Aorta (tissue), 5 donors: Measurements from ENCODE around the gene TREM2. TPM values are rescaled to one million over a fixed set of nuclear protein-coding genes. Genes with fewer than 3 reads are reported as not detected.

Experiments
- ATAC-seq: fragments of 200-7000 bp; cut with Tn5 transposase; one replicate; pipeline ENCODE4 v1.9.1; 2022; ENCODE audit warnings: moderate library complexity; ENCODE audit not compliant: low FRiP score
- DNase-seq, 2 donors: peaks; one replicate each; pipeline ENCODE4 v3.0.0-alpha.2; 2020
- H3K27ac ChIP-seq, 2 donors: one replicate each; pipeline ENCODE4 v1.5.1; 2013; ENCODE audit warnings: low read length in 2 of 2, mild to moderate bottlenecking in 2 of 2, moderate library complexity in 2 of 2, control low read depth in 1 of 2, inconsistent platforms in 1 of 2, low read depth in 1 of 2
- H3K27me3 ChIP-seq, 2 donors: one replicate each; pipeline ENCODE4 v1.6.1; 2013; ENCODE audit warnings: control low read depth in 1 of 2, low read length in 1 of 2, mild to moderate bottlenecking in 1 of 2, moderate library complexity in 1 of 2; ENCODE audit not compliant: insufficient read depth in 2 of 2, control insufficient read depth in 1 of 2
- H3K36me3 ChIP-seq, 2 donors: one replicate each; pipeline ENCODE4 v1.6.1; 2013; ENCODE audit warnings: control low read depth in 1 of 2, low read length in 1 of 2, mild to moderate bottlenecking in 1 of 2; ENCODE audit not compliant: insufficient read depth in 2 of 2, control insufficient read depth in 1 of 2
- H3K4me1 ChIP-seq, 2 donors: one replicate each; pipeline ENCODE4 v1.6.1; 2013; ENCODE audit warnings: low read length in 2 of 2, control low read depth in 1 of 2, mild to moderate bottlenecking in 1 of 2, moderate library complexity in 1 of 2; ENCODE audit not compliant: insufficient read depth in 2 of 2, control insufficient read depth in 1 of 2
- H3K4me3 ChIP-seq, 2 donors: one replicate each; pipeline ENCODE4 v1.5.1; 2013; ENCODE audit warnings: low read length in 2 of 2, control low read depth in 1 of 2, mild to moderate bottlenecking in 1 of 2
- H3K9me3 ChIP-seq: one replicate; pipeline ENCODE4 v1.6.1; 2013; ENCODE audit warnings: mild to moderate bottlenecking, low read length; ENCODE audit not compliant: control insufficient read depth
- WGBS, 2 donors: extraction: QIAGEN DNeasy Blood & Tissue Kit; methylation state at CpG; one replicate each; pipeline ENCODE4 v1.1.7; 2013; 5-methylcytosine and 5-hydroxymethylcytosine counted together
- intact Hi-C, 2 donors: fragments of 100-400 bp; cut with DNase I; formaldehyde crosslinking; loops; one replicate each; pipeline versions ENCODE4 v1.14.2 to v1.15.0; 2022
- long read RNA-seq, 2 donors: library from polyadenylated mRNA; unstranded; transcript quantifications; one replicate each; pipeline ENCODE4 v2.0.0, GENCODE V29; 2020 to 2021
- polyA plus RNA-seq, 2 donors: library from polyadenylated mRNA; stranded (reverse); fragments of 200-250 nt; gene quantifications; one replicate each; pipeline ENCODE4 v1.2.3, GENCODE V29; 2013
- total RNA-seq, 2 donors: library from RNA; stranded (reverse); fragmentation: NEBNext Ultra II Directional; extraction: Animal tissue kit (Norgen Biotek cat#: 25700); gene quantifications; one replicate each; pipeline ENCODE4 v1.2.1, GENCODE V29; 2021
- donor health status: healthy with polysubstance abuse.
- donor health status: Bipolar disorder and iron deficiency.
- donor health status: DM: no; HTN: no; CAD: no.
- donor health status: DM: no; HTN: no; CAD: no.
- donor health status: DM: yes; HTN: yes; CAD: no.

The TREM2 gene
- total RNA-seq: 1 to 10 TPM; 6.6 to 8.1 TPM
- 10 to 100 TPM in 1 of 2 donors, 1 to 10 TPM in 1; 4.7 to 11.3 TPM for polyA plus RNA-seq
- long read RNA-seq, donor 1, partial matches to known transcripts: 0 of 2 reads
- long read RNA-seq, donor 1, other reads (novel, unspliced or antisense): 0 of 2 reads
- long read RNA-seq, donor 2: 0 reads

DNA sequence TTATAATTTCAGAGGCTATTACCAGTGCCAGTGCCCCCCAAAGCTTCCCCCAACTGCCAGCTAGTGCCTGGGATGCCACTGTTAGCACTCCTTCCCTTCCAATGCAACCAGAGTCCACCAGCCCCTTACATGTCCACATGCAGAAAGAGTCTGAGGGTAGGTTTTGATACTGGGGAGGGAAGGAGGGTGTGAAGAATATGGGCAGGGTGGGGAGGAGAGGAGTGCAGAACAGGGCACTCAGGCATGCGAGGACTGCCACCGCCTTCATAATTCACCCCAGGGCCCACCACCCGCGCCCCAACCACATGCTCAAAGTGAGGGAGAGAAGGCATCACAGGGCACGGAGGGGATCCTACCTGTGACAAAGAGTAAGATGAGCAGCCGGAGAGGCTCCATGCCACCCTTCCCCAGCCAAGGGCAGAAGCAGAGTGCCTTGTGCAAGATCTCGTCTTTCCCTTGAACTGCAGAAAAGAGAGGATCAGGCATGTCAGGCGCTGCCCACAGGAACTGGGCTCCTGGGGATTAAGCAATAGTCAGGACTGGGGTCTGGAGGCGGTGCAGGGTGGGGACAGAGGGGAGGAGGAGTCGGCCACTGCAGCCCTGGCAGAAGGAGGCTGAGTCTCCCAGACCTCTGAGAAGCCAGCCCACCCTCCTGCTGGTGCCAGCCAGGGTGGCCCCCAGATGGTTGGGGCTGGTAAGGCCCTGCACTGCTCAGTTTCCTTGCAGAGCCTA lies at the start of gene TREM2:
Gene TREM2, minus strand, starts transcription at position 430 of the 732 bp plus-strand sequence. Its CDS starts 34 bp downstream, at position 396.
- Histone ChIP-seq H3K27me3 (no peaks in the 10 kb centered on the region), H3K4me1 (no peaks in the 10 kb centered on the region), H3K9me3 (no peaks in the 10 kb centered on the region), H3K4me3 (no peak within 1 kb of the TSS), H3K36me3 (no peaks in the 10 kb centered on the region), H3K27ac (no peak within 1 kb of the TSS)
- 69 to 79% methylated on average over 10 of the region's 10 CpGs for WGBS, 2 donors
- DNase-seq (no peak), ATAC-seq (no peak)
- intact Hi-C loops: no loop called here

DNA sequence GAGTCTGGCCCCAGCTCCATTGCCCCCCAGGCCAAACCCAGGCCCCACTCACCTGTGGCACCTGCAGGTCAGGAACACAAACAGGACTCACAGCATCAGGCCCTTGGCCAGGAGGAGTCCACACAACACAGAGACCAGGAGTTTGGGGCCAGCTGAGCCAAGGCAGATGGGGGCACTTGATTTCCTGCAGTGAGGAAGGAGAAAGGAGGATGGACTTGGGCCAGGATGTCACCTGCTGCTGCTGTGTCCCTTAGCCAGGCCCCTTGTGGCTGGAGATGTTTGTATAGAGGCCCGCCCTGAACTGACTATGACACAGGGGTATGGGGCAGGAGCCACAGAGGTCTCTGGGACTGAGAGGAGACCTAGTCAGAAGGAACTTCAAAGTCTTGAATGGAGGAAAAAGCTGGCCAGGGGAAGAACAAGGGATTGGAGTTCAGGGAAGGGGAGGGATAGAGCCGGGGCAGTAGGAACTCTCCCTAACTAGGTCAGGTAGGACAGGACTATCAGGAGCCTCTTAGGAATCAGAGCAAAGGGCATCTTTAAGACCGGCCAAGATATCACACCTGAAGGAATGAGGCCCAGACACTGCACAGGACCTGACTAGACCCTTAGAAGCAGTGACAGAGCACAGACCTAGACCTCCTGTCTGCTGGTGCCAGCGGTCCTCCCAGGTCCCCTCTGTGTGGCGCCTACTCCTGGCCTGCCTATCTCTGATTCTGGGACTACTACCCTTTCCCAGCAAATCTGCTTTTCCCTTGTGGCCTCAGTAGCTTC lies 46.8 kb upstream of the TREM2 start:
- 82% methylated on average over 5 of the region's 5 CpGs for WGBS, 2 donors
- Histone ChIP-seq H3K9me3 (peaks cover 3% of the 10 kb centered on the region), H3K27ac (no peak overlapping the region), H3K4me3 (no peak overlapping the region), H3K27me3 (no peaks in the 10 kb centered on the region), H3K36me3 (no peaks in the 10 kb centered on the region), H3K4me1 (no peaks in the 10 kb centered on the region)
- no peak for DNase-seq
- intact Hi-C loops: no loop called here
- ATAC-seq: no peak

DNA sequence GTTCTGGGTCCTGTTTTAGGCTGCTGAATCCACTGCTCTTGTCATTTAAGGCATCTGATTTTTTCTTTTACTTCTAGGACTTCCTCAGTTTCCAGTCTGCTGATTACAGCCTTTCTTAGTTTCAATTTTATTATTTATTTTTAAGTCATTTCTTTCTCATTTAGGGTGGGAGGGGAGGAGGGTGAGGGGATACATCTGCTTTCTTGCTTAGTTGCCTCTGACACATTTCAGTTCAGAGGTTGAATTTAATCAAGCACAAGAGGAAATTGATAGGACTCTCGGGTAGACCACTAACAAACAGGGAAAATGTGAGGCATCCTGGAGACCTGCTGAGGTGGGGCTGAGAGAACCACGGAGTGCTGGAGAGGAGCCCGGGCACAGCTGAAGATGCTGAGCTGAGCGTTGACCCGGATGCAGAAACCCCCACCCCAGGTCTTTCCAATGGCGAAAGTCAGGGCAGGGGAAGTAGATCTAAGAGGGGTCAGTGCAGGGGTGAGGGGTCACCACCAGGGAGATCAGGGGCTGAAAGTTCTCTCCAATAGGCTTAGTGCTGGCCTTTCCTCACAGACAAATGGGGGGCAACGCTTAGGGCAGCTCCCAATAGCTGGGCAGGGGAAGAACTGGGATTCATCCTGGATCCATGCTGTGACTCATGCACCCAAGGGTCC lies 45.7 kb upstream of the TREM2 start:
- DNase-seq (no peak), ATAC-seq (no peak)
- intact Hi-C loops: no loop called here
- Histone ChIP-seq H3K4me3 (no peak overlapping the region), H3K27ac (no peak overlapping the region), H3K4me1 (no peaks in the 10 kb centered on the region), H3K27me3 (no peaks in the 10 kb centered on the region), H3K36me3 (no peaks in the 10 kb centered on the region), H3K9me3 (peaks cover 1% of the 10 kb centered on the region)
- 79 to 84% methylated on average over 7 of the region's 7 CpGs for WGBS, 2 donors

GRCh38 chr6:41204156-41204555 lies 41.2 kb upstream of the TREM2 start:
- intact Hi-C loops: no loop called here
- Histone ChIP-seq H3K9me3 (no peaks in the 10 kb centered on the region), H3K4me3 (no peak overlapping the region), H3K36me3 (no peaks in the 10 kb centered on the region), H3K27me3 (no peaks in the 10 kb centered on the region), H3K4me1 (no peaks in the 10 kb centered on the region), H3K27ac (no peak overlapping the region)
- ATAC-seq (no peak), DNase-seq (no peak)
- 68 to 74% methylated on average over 1 of the region's 1 CpG for WGBS, 2 donors

- intact Hi-C loops: no loop called here
- no peak overlapping the region for H3K4me3 ChIP-seq
- ATAC-seq: no peak
- no peaks in the 10 kb centered on the region for H3K9me3 ChIP-seq
- no peak overlapping the region for H3K27ac ChIP-seq
- no peaks in the 10 kb centered on the region for H3K4me1 ChIP-seq
- no peaks in the 10 kb centered on the region for H3K27me3 ChIP-seq
- DNase-seq: no peak
- no peaks in the 10 kb centered on the region for H3K36me3 ChIP-seq
- WGBS, 2 donors: 64 to 72% methylated on average over 8 of the region's 8 CpGs
Observed at GRCh38 chr6:41201764-41202173, 38.9 kb upstream of the TREM2 start.

GRCh38 chr6:41200901-41201763 lies 38.2 kb upstream of the TREM2 start, which contains the start of gene TREML2:
Gene TREML2 (minus strand): TSS chr6:41201149. CDS start chr6:41201008, 141 bp downstream.
- no peaks in the 10 kb centered on the region for H3K4me1 ChIP-seq
- 74 to 80% methylated on average over 12 of the region's 12 CpGs for WGBS, 2 donors
- intact Hi-C loops: no loop called here
- no peaks in the 10 kb centered on the region for H3K27me3 ChIP-seq
- no peak within 1 kb of the TSS for H3K4me3 ChIP-seq
- ATAC-seq (peak; percentile 24), DNase-seq (no peak)
- no peak within 1 kb of the TSS for H3K27ac ChIP-seq
- no peaks in the 10 kb centered on the region for H3K9me3 ChIP-seq
- H3K36me3 ChIP-seq: no peaks in the 10 kb centered on the region

GRCh38 chr6:41200296-41200900 lies 37.5 kb upstream of the TREM2 start:
- Histone ChIP-seq H3K9me3 (no peaks in the 10 kb centered on the region), H3K4me3 (no peak overlapping the region), H3K27me3 (no peaks in the 10 kb centered on the region), H3K36me3 (no peaks in the 10 kb centered on the region), H3K27ac (no peak overlapping the region), H3K4me1 (no peaks in the 10 kb centered on the region)
- peak in 1 of 2 donors; percentile 65 for DNase-seq
- 72 to 74% methylated on average over 2 of the region's 2 CpGs for WGBS, 2 donors
- intact Hi-C loops: no loop called here
- ATAC-seq: peak; percentile 61
